ENCODE measurements around the gene PID1.

- no peak for TF ChIP-seq CTCF (IDR thresholded peaks at IDR 0.05)
- no peak for TF ChIP-seq POLR2A (IDR thresholded peaks at IDR 0.05)
Observed at GRCh38 chr2:229313591-229313990, 42.5 kb upstream of the PID1 start.
